Measurements from ENCODE around the gene GGN.
"Not testable (repeated sequence)": the region's sequence is repeated elsewhere in the genome, so short reads cannot be mapped to it uniquely, and the experiment has no call there.

GGN gene

DNA sequence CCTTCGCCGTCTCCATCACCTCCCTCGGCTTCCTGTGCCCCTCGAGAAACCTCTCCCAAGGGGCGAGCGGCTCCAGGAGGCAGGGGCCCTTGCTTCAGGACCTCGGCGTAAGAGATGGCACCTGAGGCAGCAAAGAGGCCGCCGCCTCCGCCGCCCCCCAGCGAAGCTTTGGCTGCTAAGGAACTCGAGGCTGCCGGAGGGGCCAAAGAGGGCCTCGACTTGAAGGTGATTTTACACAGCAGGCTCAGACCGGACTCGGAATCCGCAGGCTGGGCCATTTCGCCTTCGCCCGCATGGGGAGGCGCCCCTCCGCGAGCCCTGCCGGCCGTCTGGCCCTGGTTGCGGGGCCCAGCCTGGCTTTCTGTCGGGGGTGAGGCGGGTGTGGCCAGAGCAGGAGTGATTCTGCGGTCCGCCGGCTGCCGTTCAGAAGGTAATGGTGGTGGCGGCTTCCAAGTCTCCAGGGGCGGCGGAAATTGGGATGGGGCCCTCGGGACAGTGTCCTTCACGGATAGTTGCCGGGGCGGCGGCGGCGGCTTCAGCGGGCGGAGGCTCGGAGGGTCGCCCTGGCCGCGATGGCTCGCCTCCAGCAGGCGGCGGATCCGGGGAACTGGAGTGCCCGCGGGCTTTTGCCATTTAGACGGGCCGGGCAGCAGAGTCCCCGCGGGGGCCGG lies 1.4 kb downstream of the GGN start:
- DNase-seq = no peak

GRCh38 chr19:38385804-38386257 lies 2.0 kb downstream of the GGN start:
- no peak for DNase-seq

- DNase-seq = no peak
Observed at GRCh38 chr19:38385057-38385803, 2.6 kb downstream of the GGN start.

DNA sequence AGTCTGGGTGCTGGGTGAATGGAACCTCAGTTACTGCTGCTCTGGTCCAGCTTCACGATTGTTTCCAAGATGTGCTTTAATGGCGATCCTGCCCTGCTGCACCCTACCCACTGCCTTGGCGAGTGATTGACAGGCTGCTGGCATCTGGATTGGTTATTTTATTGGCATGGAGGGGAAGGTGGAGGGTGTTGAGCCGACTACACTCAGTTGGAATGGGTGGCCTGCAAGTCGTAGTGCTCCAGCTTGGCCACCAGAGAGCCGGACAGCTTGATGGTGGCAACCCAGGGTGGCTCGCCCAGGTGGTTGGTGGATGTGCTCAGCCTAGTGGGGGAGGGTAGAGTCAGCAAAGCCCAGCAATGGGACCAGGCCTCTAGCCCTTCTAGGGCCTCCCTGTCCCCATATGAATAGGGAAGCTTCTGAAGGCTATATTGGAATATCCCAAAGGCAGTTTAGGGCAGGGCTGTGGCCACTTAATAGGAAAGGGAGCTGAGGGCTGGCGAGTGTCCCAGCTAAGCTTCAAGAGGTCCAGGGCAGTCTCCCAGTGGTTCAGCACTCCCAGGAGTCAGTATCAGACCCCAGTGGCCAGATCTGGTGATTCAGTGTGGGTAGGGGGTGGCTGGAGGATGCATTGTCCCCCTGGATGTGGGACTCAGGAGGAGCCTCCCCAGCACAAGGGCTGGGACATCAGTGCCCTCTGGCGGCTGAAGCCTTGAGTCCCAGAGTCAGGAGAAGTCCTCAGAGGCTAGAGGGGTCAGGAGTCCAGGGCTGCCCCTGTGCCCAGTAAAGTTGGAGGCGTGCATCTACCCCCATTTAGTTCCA lies 3.4 kb downstream of the GGN start:
- no peak for DNase-seq

- no peak for DNase-seq
Observed at GRCh38 chr19:38383743-38384142, 4.1 kb downstream of the GGN start.

GRCh38 chr19:38383184-38383583 lies 4.7 kb downstream of the GGN start:
- DNase-seq = no peak

GRCh38 chr19:38381138-38381537 lies 6.7 kb downstream of the GGN start:
- no peak for DNase-seq

- DNase-seq = peak; percentile 31
Observed at GRCh38 chr19:38378866-38379265, 9.0 kb downstream of the GGN start.

GRCh38 chr19:38377052-38377451 lies 10.8 kb downstream of the GGN start:
- no peak for DNase-seq

DNA sequence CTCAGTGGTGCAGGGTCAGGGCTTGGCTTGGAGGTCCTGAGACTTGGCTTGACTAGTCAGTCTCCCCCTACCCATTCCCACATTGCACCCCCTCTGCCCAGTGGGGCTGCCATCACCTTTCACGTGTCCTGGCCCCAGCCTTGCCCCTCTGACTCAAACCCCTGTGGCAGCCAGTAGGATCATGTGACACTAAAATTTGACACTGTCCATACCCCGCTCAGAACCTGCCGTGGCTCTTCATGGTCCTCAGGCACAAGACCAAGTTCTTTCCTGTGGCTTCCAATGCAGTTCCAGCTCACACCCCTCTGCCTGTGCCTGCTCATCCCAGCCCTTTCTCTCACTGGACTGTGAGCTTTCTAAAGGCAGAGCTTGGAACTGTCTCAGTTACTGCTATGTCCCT lies 11.3 kb downstream of the GGN start:
- no peak for DNase-seq

- DNase-seq = peak; percentile 15
Observed at GRCh38 chr19:38375748-38376147, 12.1 kb downstream of the GGN start.

DNA sequence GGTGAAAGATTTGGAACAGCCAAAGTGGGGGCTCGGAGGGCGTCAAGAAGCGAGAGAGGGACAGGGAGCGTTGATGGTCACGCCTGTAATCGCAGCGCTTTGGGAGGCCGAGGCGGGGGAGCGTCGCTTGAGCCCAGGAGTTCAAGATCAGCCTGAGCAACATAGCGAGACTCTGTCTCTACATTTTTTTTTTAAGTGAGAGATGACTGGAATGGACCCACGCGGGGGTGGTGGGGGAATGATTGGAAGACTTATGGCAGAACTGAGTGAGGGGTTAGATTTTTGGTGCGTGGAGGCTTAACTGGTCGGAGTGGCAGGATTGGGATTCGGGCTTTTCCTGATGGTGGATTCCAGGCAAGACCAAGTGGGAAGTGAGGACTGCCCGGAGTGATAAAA lies 12.7 kb downstream of the GGN start:
- no peak for DNase-seq

- DNase-seq = peak; percentile 99
Observed at GRCh38 chr19:38374332-38375097, 13.3 kb downstream of the GGN start, which contains the start of gene PSMD8. PSMD8 (plus strand) TSS chr19:38374571; CDS start chr19:38374602, 31 bp downstream.

- peak; percentile 5 for DNase-seq
Observed at GRCh38 chr19:38373907-38374331, 13.9 kb downstream of the GGN start.

GRCh38 chr19:38371081-38371480 lies 16.8 kb downstream of the GGN start:
- no peak for DNase-seq

GRCh38 chr19:38370299-38370698 lies 17.5 kb downstream of the GGN start:
- DNase-seq = no peak

- no peak for DNase-seq
Observed at GRCh38 chr19:38369584-38369983, 18.2 kb downstream of the GGN start.

- no peak for DNase-seq
Observed at GRCh38 chr19:38367041-38367440, 20.8 kb downstream of the GGN start.

DNA sequence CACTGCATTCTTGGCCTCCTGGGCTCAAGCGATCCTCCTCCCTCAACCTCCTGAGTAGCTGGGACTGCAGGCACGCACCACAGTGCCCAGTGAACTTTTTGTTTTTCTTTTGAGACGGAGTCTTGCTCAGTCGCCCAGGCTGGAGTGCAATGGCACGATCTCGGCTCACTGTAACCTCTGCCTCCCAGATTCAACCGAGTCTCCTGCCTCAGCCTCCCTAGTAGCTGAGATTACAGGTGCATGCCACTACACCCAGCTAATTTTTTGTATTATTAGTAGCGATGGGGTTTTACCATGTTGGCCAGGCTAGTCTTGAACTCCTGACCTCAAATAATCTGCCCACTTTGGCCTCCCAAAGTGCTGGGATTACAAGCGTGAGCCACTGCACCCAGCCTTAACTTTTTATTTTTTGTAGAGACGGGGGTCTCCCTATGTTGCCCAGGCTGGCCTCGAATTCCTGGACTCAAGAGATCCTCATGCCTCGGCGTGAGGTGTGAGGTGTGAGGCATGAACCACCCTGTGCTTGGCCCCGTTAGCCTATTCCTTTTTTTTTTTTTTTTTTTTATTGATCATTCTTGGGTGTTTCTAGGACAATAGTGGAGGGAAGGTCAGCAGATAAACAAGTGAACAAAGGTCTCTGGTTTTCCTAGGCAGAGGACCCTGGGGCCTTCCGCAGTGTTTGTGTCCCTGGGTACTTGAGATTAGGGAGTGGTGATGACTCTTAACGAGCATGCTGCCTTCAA lies 24.7 kb downstream of the GGN start:
- not testable (repeated sequence) for DNase-seq

- DNase-seq = peak; percentile 60
Observed at GRCh38 chr19:38362076-38362945, 25.5 kb downstream of the GGN start.

DNA sequence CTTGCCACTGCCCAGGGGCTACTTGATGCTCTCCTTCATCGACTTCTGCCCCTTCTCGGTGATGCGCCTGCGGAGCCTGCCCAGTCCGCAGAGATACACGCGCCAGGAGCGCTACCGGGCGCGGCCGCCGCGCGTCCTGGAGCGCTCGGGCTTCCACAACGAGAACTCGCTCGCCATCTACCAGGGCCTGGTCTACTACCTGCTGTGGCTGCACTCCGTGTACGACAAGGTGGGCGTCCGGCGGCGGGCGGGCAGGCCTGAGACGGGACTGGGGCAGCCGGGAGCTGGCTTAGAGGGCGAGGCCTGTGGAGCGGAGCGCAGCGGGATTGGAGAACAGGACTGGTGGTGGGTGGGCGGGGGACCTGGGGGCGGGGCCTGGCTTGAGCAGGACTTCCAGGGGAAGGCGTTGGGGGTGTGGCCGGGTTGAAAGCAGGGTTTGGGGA lies 26.2 kb downstream of the GGN start:
- peak; percentile 61 for DNase-seq
